Stimulated activated CD4-positive, alpha-beta T cell treated with anti-CD3 and anti-CD28 coated beads, Interleukin-2, amount 100 ng/mL, for 24 hours (primary cell): ENCODE measurements around the gene EDARADD.
"Not testable (repeated sequence)": the region's sequence is repeated elsewhere in the genome, so short reads cannot be mapped to it uniquely, and the experiment has no call there.

Experiments
- DNase-seq, 2 donors: peaks; one replicate each; pipeline ENCODE4 v3.0.0-alpha.2; 2020

EDARADD gene

DNA sequence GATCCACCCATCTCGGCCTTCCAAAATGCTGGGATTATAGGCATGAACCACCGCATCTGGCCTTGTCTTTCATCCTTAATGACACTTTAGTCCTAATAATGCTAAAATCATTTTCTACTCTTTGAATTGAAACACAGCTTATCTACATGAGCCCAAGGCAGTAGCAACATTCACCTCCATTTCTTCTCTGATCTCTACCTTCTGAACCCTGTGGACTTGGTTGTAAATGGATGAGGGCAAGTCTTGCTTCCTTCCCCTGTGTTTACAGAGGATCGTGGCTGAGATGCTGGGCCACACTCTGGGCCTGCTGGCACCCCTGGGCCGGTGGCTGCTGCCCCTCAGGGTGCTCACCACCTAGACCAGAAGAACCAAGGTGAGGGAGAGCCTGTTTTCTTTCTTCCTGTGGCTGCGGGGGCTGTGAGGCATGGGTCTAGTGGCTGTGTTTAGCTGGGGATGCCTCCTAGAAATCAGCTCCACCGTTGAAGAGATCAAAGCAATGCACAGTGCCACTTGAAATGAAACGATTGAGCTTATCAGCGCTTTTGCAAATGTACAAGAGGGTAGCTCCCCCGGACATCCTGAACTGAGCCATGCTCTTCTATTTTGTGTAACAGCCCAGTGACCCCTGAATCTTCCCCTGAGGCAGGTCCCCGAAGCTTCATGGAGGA is 97.5 kb downstream of the EDARADD start:
- DNase-seq, result no peak

DNA sequence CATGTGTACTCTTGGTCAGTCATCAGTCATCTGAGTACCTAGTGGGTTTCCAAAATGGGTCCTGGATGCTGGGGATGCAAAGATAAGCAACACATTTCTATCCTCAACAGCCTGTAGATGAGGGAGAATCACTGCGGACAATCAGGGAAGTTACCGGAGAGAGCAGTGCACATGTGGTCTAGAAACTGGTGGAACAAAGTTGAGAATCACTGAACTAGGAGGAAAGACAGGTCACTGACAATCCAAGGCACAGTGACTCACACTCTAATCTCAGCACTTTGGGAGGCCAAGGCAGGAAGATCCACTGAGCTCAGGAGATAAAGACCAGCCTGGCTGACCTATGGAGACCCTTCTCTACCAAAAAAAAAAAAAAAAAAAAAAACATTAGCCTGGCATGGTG is 98.3 kb downstream of the EDARADD start:
- DNase-seq, result no peak

DNA sequence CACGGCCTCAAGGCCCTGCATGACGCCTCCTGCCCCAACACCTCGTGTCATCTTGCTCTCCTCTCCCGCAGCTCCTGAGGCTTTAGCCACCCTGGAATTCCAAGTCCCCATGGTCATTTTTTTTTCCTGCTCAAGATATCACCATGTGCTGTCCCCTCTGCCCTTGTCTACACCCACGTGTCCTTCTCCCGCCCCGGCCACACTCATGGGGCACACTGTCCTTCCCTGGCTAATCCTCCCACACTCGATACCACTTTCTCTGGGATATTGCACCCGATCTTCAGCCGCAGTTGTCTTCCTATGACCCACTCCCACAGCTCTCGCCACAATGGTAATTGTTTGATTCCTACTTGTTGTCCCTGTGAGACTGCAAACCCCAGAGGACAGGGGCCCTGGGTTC is 100.0 kb downstream of the EDARADD start:
- no peak for DNase-seq

DNA sequence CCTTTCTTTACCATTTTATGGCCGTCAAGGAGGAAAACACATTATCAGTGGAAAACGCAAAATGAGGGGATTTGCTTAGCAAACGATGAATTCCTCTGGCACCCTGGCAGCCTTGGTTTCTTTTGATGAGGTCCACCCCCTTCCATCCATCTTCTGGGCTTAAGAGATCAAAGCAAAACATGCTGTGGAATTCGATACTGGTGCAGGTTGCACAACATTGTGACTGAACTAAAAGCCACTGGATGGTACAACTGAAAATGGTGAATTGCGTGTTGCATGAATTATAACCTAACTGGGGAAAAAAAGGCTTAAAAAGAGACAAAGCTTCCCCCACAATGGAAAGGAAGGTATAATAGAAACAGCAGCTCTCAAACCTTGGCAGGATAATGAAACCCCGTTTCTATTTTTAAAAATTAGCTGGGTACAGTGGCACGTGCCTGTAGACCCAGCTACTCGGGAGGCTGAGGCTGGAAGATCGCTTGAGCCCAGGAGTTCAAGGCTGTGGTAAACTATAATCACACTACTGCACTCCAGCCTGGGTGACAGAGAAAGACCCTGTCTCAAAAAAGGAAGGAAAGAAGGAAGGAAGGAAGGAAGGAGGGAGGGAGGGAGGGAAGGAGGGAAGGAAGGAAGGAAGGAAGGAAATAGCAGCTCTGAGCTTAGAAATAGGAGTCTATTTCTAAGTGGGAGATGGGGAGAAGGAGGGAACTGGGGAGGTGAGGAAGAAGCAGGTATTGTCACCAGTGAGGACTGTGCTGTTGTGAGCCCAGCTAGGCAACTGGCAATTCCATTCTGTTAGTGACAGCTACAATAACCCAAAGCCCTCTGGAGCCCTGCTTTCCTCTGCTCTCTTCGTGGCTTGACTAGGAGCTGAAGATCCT is 100.7 kb downstream of the EDARADD start:
- DNase-seq, result no peak

DNA sequence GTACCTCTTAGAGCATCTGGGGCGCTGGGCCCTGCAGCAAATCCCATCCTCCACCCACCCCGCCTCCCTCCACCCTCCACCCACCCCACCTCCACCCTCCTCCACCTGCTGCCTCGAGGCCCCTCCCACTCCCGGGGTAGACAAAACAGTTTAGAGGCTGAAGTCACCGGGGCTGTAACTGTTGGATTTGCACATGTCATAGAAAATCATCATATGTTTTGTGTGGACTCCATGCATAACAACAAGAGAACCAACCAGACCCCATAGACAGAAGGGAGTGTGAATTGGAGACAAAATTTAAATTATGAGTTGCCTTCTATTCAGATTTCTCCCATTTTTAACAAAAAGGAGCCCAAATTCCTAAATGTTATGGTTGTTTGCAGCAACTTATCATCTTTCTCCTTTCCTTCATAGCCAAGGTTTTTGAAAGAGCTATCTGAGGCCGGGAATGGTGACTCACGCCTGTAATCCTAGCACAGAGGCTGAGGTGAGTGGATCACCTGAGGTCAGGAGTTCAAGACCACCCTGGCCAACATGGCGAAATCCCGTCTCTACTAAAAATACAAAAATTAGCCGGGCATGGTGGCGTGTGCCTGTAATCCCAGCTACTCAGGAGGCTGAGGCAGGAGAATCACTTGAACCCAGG is 101.5 kb downstream of the EDARADD start:
- DNase-seq, result no peak

DNA sequence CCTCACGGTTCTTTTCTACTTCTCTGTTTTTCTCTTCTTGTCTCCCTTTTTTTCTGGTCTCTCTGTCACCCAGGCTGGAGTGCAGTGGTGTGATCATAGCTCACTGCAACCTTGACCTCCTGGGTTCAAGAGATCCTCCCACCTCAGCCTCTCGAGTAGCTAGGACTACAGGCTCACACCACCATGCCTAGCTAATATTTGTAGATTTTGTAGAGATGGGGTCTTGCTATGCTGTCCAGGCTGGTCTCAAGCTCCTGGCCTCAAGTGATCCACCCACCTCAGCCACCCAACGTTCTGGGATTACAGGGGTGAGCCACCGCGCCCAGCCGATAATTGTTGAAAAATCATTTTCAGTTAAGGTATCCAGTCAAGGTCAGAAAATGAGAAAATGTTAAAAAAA is 103.8 kb downstream of the EDARADD start:
- DNase-seq, result no peak

DNA sequence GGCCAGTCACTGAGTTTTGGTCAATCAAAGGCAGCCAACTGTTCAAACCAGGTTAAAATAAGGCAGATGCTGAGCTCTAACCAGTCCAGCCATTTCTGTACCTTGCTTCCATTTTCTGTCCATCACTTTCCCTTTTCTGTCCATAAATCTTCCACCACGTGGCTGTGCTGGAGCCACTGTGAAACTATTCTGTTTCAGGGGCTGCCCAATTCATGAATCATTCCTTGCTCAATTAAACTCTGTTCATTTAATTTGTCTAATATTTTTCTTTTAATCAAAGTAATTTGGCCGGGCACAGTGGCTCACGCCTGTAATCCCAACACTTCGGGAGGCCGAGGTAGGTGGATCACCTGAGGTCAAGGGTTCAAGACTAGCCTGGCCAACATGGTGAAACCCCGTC is 107.0 kb downstream of the EDARADD start:
- no peak for DNase-seq

DNA sequence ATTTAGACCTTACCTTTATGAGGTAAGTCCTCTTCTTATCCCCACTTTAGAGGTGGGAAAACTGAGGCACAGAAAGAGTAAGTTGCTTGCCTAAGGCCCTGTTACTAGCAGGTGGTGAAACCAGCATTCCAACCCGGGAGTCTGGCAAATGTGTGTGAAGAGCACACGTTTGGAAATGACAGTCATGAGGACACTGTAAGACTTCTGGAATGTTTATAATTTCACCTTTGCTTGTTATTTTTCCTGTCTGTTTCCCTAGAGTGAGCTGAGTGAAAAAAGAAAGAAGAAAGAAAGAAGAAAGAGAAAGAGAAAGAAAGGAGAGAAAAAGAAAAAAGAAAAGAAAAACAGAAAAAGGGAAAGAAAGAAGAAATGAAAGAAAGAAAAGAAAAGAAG is 108.5 kb downstream of the EDARADD start:
- DNase-seq, result no peak

DNA sequence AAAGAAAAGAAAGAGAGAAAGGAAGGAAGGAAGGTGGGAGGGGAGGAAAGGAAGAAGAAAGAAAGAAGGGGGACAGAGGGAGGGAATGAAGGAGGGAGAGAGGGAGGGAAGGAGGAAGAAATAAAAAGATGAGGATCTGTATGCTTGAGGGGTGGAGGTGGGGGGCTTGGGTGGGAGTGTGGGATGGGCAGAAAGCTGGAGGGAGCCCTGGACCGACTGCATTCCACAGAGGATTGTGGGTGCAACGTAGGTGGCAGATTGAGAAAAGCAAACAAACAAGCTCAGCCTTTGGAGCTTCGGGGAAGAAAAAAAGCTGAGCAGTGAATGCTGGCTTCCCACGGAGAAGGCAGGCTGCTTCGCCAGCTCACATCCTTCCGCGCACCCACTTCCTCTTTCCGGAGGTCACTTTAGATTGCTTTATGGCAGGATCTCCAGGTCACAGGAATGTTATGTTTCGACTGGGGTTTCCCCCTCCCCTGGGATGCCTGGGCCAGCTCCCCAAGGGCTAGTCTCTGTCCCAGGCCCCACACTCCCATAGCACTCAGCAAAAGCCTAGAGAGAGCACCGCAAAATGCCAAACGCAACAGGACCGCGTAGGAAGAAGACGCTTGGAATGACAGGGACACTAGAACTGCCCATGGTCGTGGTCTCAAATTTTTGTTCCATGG is 109.0 kb downstream of the EDARADD start:
- peak in 1 of 2 donors; percentile 24 for DNase-seq

DNA sequence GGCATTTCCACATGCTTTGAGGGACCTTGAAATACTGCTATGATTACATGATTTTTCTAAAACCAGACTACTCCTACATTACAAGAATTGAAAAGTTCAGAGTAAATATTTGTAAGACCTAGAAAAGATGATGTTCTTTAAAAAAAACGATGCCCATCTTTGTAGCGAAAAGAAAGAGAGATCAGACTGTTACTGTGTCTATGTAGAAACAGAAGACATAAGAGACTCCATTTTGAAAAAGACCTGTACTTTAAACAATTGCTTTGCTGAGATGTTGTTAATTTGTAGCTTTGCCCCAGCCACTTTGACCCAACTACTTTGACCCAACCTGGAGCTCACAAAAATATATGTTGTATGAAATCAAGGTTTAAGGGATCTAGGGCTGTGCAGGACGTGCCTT is 110.3 kb downstream of the EDARADD start:
- not testable (repeated sequence) for DNase-seq

DNA sequence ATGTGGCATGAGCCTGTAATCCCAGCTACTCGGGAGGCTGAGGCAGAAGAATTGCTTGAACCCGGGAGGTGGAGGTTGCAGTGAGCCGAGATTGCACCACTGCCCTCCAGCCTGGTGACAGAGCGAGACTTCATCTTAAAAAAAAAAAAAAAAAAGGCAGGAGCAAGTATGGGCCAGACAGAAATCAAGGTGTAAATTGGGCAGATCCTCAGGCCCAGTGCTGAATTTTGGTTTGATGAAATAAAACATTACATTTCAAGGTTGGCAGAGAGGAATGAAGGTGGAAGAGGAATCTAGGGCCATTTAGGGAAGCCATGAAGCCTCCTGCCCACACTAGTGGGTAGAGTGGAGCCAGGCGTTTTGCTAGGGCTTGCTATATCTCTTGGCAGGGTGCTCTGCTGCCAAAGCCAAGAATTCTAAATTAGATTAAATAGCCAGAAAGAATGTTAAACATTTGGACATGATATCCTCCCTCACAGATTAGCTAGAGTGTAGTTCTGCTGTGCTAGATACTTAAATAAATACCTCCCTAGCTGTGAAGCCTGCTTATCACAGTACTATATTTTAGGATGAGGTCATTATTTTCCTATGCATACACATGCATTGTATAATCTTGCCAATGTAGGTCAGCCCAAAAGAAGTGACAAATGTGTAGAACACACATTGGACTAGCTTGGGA is 113.1 kb downstream of the EDARADD start:
- no peak for DNase-seq

DNA sequence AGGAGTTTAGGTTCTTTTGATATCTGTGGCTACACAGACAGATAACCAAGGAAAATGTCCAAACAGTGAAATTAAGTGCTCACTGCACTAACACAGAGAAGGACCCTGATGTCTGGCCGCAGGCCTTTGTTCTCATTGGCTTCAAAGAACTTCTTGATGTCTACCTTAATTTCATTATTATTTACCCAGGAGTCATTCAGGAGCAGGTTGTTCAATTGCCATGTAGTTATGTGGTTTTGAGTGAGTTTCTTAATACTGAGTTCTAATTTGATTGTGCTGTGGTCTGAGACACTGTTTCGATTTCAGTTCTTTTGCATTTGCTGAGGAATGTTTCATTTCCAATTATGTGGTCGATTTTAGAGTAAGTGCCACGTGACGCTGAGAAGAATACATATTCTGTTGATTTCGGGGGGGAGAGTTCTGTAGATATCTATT is 114.5 kb downstream of the EDARADD start:
- DNase-seq, result no peak

DNA sequence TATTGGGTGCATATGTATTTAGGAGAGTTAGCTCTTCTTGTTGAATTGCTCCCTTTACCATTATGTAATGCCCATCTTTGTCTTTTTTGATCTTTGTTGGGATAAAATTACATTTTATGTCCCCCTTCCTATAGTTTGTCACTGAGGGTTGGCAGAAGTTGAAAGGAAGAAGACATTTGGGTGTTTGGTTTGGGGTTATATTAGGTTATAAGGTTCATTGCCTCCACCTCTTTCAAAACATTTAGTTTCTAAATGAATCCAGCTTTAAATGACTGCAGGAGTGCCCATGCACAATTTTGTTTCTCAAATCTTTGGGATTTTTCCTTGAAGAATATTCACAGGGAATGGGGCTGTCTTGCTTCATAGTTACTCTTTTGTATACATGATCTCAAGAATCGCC is 115.1 kb downstream of the EDARADD start:
- DNase-seq, result no peak

DNA sequence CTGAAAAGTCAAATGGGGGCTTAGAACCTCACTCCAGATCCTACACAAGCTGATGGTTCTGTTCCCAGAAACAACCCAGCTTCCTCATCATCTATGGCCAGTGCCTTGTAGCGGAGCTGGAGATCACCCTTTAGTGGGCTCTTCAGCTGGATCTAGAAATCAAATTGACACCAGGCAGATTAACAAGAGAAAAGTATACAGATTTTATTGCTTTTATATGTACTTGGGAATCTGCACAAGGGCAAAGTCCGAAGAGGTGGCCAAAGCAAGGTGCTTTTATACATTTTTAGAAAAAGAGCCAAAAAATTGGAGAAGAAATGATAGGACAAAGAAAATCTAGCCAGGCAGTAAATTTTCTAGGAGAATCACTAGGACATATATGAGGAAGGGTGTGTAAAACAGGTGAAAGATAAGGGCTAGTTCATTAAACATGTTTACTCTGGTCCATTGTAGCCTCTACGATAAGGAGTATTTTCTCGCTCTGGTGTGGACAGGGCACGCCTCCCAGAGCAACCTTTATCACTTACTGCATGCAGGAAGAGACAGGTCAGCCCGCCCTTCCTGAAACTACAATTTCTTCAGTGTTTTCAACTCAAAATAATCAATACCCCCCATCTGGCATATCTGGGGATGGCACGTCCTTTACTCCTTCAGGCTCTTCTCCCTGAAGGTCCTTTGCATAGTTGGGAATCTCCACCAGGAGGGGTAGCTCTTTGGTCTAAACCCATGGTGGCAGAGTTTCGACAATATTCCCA is 115.7 kb downstream of the EDARADD start:
- DNase-seq, result no peak

DNA sequence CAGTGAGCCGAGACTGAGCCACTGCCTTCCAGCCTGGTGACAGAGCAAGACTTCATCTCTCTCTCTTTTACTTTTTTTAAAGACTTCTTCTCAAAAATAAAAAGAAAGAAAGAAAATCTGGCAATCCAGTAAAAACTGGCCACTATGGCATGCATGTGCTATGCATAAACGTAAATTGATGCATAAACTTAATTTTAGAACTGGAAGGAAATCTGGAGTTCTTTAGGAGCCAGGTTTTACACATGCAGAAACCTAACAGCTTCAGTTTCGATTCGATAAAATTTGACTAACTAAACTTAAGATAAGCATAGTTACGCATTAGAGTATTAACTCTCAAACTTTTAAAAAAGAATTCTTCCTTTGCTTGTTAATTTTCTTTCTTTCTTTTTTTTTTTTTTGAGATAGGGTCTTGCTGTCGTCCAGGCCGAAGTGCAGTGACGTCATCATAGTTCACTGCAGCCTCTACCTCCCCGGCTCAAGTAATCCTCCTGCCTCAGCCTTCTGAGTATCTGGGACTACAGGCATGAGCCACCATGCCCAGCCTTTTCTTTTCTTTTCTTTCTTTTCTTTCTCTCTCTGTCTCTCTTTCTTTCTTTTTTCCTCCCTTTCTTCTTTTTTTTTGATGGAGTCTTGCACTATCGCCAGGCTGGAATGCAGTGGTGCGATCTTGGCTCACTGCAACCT is 117.8 kb downstream of the EDARADD start:
- no peak for DNase-seq

DNA sequence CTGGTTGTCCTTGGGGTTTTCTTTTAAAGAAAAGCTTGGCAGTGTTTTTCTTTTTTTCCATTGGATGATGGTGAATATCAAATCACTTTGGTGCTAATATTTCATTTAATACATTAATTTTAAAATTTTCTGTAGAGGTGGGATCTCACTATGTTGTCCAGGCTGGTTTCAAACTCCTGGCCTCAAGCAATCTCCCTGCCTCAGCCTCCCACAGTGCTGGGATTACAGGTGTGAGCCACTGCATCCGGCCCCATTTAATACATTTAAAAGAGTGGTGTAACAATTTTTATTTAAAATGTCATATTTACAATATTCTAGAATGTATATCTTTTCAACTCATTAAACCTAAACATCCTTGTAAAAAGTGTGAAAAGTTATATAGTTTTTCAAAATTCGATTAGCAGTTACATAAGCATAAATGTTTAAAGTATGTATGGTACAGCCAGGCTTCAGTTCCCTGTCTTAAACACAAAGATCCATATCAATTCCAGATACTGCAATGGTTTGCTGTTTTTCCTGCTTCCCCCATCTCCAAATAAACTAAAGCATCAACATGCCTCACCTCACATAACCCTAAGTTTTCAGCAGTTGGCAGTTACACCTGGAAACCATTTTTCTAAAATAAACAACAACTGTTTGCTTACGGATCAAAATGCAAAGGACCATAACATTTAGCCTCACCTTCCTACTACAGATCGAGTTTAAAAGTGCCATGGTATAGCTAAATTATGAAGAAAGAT is 120.8 kb downstream of the EDARADD start:
- no peak for DNase-seq

DNA sequence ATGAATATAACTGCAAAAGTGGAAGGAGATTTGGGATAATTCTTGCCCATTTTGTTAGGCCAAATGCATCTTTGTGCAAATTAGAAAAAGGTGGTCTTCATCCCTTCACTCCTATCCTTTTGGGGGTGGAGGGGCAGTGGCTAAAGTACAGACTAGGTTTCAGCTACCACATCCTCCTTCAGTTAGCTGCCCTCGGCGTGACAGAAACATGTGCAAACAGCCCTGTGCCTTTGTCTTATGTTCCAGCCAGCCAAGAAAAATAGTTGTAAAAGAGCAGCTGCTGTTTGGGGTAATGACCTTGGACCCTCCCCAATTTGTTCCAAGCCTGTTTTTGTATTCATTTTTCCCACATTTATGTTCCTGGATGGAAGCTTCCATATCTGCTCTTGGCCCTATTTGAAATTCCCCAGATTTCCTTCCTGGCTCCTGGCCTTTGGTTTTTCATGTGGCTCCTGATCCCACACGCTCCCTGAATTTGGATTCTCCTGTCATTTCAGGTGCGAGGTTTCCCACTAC is 121.4 kb downstream of the EDARADD start:
- DNase-seq, result no peak

DNA sequence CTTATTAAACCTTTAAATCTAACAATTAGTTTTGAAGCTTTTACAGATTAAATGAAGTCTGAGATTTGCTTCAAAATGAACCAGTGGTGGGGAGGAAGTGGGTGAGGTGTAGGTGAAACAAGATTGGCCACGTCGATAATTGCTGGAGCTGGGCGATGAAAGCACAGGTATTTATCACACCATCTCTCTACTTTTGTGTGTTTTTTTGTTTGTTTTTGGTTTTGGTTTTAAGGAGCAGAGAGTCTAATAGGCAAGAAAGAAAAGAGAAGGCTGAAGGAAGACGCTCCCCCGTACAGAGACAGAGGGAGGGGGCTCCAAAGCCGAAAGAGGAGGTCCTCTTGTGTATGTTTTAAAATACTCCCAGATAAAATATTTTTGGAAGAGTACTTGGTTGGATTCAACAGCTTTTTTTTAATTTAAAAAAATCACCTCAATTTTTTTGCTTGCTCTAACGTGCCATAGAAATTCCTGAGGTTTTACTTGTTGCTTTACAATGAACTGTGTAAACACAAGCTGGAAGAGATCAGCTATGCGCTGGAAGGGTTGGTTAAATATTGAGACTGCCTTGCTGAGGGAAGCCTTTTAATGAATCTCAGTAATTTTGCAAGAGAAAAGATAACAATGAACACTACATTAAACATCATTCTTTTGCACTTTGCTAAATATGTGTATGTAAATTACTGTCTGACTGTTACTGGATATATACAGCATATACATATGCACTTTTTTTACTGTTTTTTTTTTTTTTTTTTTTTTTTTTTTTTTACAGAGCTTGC is 123.0 kb downstream of the EDARADD start:
- peak in 1 of 2 donors; percentile 18 for DNase-seq

DNA sequence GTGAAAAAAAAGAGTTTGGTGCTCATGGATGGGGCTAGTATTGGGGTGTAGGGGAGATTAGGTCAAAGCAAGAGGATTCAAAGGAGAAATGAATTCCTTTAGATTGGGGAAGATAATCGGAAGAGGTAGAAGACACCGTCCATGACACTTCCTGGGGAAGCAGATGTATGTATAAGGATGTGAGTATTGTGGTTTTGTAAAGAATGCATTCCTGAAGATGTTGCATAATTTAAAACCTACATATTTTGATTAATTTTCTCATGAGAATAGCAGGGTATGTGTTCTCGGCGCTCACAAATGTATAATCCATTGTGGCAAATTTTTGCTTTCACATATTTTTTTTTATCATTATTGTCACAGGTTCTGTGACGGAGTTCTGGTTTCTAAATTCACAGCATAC is 124.2 kb downstream of the EDARADD start:
- DNase-seq, result no peak
